ENCODE data around the gene UGP2. TPM values are rescaled to one million over a fixed set of nuclear protein-coding genes. Genes with fewer than 3 reads are reported as not detected.

Gene UGP2
- total and polyA plus RNA-seq, 10 of the 15 experiments (the other 5 are each of a cell fraction or from before 2014, with no cell fraction given), result 40.8 to 98.3 (median 76.1) TPM

DNA sequence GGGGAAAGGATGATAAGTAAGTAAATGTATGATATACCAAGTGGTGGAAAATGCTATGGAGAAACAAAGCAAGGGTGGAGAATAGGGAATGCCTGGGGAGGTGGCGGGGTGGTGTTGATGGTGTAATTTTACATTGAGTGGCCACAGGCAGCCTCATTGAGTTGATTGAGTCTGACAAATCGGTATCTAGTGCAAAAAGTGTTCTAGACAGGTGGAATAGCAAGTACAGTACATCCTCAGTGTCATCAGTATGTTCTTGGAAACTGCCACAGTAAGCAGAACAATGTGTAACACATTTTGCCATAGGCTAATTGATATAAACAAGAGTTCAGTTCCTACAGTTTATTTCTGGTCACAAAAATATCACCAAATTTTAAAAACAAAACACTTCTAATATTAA, 46.4 kb downstream of the UGP2 start (continued):
- no peak for TF ChIP-seq PAX8 (IDR thresholded peaks at IDR 0.05)
- TF ChIP-seq YY1 (IDR thresholded peaks at IDR 0.05; ENCODE audit: low read depth, low read length), result no peak
- TF ChIP-seq POU2F2 (IDR thresholded peaks at IDR 0.05; ENCODE audit: borderline replicate concordance, low read depth, low read length), result no peak
- TF ChIP-seq MXI1 (IDR thresholded peaks at IDR 0.05; ENCODE audit: low read depth, low read length), result no peak

DNA sequence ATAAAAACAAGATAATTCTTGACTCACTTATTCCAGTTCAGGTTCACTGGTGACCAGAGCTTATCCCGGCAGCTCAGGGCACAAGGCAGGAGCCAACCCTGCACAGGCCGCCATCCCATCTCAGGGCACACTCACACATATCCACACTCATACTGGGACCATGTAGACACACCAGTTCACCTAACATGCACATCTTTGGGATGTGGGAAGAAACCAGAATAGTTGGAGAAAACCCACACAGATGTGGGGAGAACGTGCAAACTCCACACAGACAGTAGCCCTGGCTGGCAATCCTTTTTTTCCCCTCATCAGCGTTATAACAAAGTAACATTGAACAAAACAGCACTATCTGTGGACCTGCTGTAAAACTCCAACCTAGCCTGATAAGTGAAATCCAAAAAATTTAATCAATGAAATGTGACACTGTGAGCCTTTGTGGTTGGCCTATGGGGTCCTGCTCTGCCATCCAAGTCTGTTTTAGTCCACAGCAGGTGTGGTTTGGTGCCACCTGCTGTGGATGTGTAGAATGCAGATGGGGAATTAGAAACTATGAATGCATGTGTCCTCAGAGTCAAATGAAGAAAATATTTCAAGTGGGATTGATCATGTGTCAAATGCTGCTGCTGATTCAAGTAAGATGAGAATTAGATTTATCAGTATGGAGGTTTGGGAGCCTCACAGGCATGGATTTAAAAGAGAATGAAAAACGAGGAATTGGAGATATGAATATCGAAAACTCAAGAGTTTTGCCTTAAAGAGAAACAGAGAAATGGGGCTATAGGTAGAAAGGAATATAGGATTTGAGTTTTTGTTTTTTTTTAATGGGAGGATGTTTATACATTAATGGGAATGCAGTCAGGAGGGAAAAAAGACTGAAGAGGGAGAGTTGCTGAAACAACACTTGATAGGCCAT, 47.0 kb downstream of the UGP2 start:
- H3K27me3 ChIP-seq (replicated peaks in 1 of 2; ENCODE audit: control insufficient read depth in 2 of 2, insufficient read depth in 2 of 2, low read length in 1 of 2), result no peaks in the 10 kb centered on the region
- no peaks in the 10 kb centered on the region for H3K79me2 ChIP-seq (ENCODE audit: control insufficient read depth, insufficient read depth, low read length)
- 100% methylated on average over 6 of the region's 6 CpGs for WGBS (ENCODE audit: insufficient coverage, insufficient replicate concordance, low lambda C conversion rate, missing lambda C conversion rate)
- H3K36me3 ChIP-seq (ENCODE audit: control insufficient read depth in 2 of 2, insufficient read depth in 2 of 2, low read length in 1 of 2), result peaks cover 9 to 27% of the 10 kb centered on the region in 2 experiments
- no peak overlapping the region for H3K4me2 ChIP-seq (ENCODE audit: control insufficient read depth, insufficient read depth)
- POLR2A ChIA-PET, result no interaction called here
- in situ Hi-C loops (cut with MboI) (no loop called here), intact Hi-C loops (cut with micrococcal nuclease; ENCODE audit: unreplicated experiment) (loop anchor here (1.0 kb wide), 1 partner anchor 196 kb away; no protein-coding TSS in a partner anchor)
- peak; percentile 8 for DNase-seq (ENCODE audit: low read depth, low spot score)
- H3K4me3 ChIP-seq, result no peak overlapping the region
- no peak overlapping the region for H3K27ac ChIP-seq (ENCODE audit: control insufficient read depth, insufficient read depth)
- RAD21 ChIA-PET (ENCODE audit: unreplicated experiment), result interaction anchor here (1.7 kb wide), 1 partner anchor 190 kb away, joined by 8 read pairs; no protein-coding TSS in a partner anchor
- no peak for FAIRE-seq
- ATAC-seq, result peak; percentile 94
- no peak overlapping the region for H3K9ac ChIP-seq (ENCODE audit: control insufficient read depth, insufficient read depth, low read length)
- CTCF ChIA-PET, result interaction anchor here (0.6 to 1.8 kb wide), 8 partner anchors 8 to 1941 kb away, joined by 3 to 20 read pairs (median 6); no protein-coding TSS in a partner anchor
- H2AFZ ChIP-seq (ENCODE audit: control insufficient read depth, low read depth, low read length), result no peak overlapping the region
- no peaks in the 10 kb centered on the region for H3K4me1 ChIP-seq (ENCODE audit: control insufficient read depth, insufficient read depth, low read length)
- BruUV-seq (replicated peaks), result no TSS peak
- H4K20me1 ChIP-seq (ENCODE audit: control insufficient read depth, insufficient read depth), result no peaks in the 10 kb centered on the region
- SMC1A ChIA-PET (ENCODE audit: uncharacterized antibody, unreplicated experiment), result no interaction called here
- no peaks in the 10 kb centered on the region for H3K9me3 ChIP-seq (replicated peaks; ENCODE audit: control insufficient read depth, insufficient read depth, low read length)
- TF ChIP-seq, protein P1, sequence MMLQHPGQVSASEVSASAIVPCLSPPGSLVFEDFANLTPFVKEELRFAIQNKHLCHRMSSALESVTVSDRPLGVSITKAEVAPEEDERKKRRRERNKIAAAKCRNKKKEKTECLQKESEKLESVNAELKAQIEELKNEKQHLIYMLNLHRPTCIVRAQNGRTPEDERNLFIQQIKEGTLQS (IDR thresholded peaks at IDR 0.05; ENCODE audit: borderline replicate concordance, extremely low read depth, low read depth, low read length), result no peak
- TF ChIP-seq, protein P2, sequence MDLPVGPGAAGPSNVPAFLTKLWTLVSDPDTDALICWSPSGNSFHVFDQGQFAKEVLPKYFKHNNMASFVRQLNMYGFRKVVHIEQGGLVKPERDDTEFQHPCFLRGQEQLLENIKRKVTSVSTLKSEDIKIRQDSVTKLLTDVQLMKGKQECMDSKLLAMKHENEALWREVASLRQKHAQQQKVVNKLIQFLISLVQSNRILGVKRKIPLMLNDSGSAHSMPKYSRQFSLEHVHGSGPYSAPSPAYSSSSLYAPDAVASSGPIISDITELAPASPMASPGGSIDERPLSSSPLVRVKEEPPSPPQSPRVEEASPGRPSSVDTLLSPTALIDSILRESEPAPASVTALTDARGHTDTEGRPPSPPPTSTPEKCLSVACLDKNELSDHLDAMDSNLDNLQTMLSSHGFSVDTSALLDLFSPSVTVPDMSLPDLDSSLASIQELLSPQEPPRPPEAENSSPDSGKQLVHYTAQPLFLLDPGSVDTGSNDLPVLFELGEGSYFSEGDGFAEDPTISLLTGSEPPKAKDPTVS (IDR thresholded peaks at IDR 0.05; ENCODE audit: low read depth, low read length), result no peak
- TF ChIP-seq, protein P3, sequence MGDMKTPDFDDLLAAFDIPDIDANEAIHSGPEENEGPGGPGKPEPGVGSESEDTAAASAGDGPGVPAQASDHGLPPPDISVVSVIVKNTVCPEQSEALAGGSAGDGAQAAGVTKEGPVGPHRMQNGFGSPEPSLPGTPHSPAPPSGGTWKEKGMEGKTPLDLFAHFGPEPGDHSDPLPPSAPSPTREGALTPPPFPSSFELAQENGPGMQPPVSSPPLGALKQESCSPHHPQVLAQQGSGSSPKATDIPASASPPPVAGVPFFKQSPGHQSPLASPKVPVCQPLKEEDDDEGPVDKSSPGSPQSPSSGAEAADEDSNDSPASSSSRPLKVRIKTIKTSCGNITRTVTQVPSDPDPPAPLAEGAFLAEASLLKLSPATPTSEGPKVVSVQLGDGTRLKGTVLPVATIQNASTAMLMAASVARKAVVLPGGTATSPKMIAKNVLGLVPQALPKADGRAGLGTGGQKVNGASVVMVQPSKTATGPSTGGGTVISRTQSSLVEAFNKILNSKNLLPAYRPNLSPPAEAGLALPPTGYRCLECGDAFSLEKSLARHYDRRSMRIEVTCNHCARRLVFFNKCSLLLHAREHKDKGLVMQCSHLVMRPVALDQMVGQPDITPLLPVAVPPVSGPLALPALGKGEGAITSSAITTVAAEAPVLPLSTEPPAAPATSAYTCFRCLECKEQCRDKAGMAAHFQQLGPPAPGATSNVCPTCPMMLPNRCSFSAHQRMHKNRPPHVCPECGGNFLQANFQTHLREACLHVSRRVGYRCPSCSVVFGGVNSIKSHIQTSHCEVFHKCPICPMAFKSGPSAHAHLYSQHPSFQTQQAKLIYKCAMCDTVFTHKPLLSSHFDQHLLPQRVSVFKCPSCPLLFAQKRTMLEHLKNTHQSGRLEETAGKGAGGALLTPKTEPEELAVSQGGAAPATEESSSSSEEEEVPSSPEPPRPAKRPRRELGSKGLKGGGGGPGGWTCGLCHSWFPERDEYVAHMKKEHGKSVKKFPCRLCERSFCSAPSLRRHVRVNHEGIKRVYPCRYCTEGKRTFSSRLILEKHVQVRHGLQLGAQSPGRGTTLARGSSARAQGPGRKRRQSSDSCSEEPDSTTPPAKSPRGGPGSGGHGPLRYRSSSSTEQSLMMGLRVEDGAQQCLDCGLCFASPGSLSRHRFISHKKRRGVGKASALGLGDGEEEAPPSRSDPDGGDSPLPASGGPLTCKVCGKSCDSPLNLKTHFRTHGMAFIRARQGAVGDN (IDR thresholded peaks at IDR 0.05), result no peak
- TF ChIP-seq LARP7 (IDR thresholded peaks at IDR 0.05) (no peak), STAT1 (conservative IDR thresholded peaks at IDR 0.05) (no peak), SREBF1 (IDR thresholded peaks at IDR 0.05; ENCODE audit: low read length) (no peak), CHD1 (IDR thresholded peaks at IDR 0.05; ENCODE audit: low read depth, low read length) (no peak)
- TF ChIP-seq, protein P4, sequence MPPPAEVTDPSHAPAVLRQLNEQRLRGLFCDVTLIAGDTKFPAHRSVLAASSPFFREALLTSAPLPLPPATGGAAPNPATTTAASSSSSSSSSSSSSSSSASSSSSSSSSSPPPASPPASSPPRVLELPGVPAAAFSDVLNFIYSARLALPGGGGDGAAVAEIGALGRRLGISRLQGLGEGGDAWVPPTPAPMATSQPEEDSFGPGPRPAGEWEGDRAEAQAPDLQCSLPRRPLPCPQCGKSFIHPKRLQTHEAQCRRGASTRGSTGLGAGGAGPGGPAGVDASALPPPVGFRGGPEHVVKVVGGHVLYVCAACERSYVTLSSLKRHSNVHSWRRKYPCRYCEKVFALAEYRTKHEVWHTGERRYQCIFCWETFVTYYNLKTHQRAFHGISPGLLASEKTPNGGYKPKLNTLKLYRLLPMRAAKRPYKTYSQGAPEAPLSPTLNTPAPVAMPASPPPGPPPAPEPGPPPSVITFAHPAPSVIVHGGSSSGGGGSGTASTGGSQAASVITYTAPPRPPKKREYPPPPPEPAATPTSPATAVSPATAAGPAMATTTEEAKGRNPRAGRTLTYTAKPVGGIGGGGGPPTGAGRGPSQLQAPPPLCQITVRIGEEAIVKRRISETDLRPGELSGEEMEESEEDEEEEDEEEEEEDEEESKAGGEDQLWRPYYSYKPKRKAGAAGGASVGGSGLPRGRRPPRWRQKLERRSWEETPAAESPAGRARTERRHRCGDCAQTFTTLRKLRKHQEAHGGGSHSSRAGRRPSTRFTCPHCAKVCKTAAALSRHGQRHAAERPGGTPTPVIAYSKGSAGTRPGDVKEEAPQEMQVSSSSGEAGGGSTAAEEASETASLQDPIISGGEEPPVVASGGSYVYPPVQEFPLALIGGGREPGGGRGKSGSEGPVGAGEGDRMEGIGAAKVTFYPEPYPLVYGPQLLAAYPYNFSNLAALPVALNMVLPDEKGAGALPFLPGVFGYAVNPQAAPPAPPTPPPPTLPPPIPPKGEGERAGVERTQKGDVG (CRISPR knock-in tag; IDR thresholded peaks at IDR 0.05), result no peak
